HuH-7 (cell line): ENCODE measurements around the gene DDX1.

Source experiments
- DNase-seq: peaks from one replicate; pipeline ENCODE4 v3.0.0; 2011; ENCODE audit warnings: low spot score

The DDX1 gene

GRCh38 chr2:15630121-15630977, 38.7 kb downstream of the DDX1 start:
- no peak for DNase-seq

- no peak for DNase-seq
These were observed 39.5 kb downstream of the DDX1 start for GRCh38 chr2:15630978-15631719.

- DNase-seq, result no peak
These were observed 40.2 kb downstream of the DDX1 start for GRCh38 chr2:15631883-15632282.

- DNase-seq, result no peak
These were observed 41.6 kb downstream of the DDX1 start for GRCh38 chr2:15633043-15633970.

GRCh38 chr2:15633971-15634346, 42.3 kb downstream of the DDX1 start:
- DNase-seq, result no peak

- DNase-seq, result no peak
These were observed 43.3 kb downstream of the DDX1 start for GRCh38 chr2:15634846-15635490.

GRCh38 chr2:15636972-15637785, 45.5 kb downstream of the DDX1 start:
- DNase-seq, result peak; percentile 58

- no peak for DNase-seq
These were observed 47.1 kb downstream of the DDX1 start for GRCh38 chr2:15638720-15639119.

GRCh38 chr2:15639323-15640251, 47.9 kb downstream of the DDX1 start:
- no peak for DNase-seq

GRCh38 chr2:15640261-15640711, 48.6 kb downstream of the DDX1 start:
- DNase-seq, result no peak

- no peak for DNase-seq
These were observed 49.1 kb downstream of the DDX1 start for GRCh38 chr2:15640784-15641183.

GRCh38 chr2:15641530-15641982, 49.9 kb downstream of the DDX1 start:
- no peak for DNase-seq

- no peak for DNase-seq
These were observed 50.5 kb downstream of the DDX1 start for GRCh38 chr2:15642011-15642814.

GRCh38 chr2:15642815-15643500, 51.3 kb downstream of the DDX1 start:
- no peak for DNase-seq

- DNase-seq, result no peak
These were observed 52.3 kb downstream of the DDX1 start for GRCh38 chr2:15643791-15644585.

- no peak for DNase-seq
These were observed 53.6 kb downstream of the DDX1 start for GRCh38 chr2:15645300-15645699.

GRCh38 chr2:15645720-15646385, 54.2 kb downstream of the DDX1 start:
- no peak for DNase-seq
